T-helper 2 cell treated with Interferon-gamma antibody and Interleukin-4, amounts not matched to agents 100 ng/mL and 5 ng/mL, for 36 hours (primary cell): ENCODE measurements around the gene EQTN. TPM values are rescaled to one million over a fixed set of nuclear protein-coding genes. Genes with fewer than 3 reads are reported as not detected.
"Not testable (repeated sequence)": the region's sequence is repeated elsewhere in the genome, so short reads cannot be mapped to it uniquely, and the experiment has no call there.

Experiments used
- intact Hi-C: fragments of 100-400 bp; cut with micrococcal nuclease; formaldehyde crosslinking; loops from one replicate; pipeline ENCODE4 v1.15.1; 2023
- total RNA-seq: library from RNA; stranded (reverse); gene quantifications from 2 replicates; pipeline ENCODE4 v1.2.3, GENCODE V29; 2022

Gene EQTN
- total RNA-seq, 1 donor from 2014 or later: not detected

DNA sequence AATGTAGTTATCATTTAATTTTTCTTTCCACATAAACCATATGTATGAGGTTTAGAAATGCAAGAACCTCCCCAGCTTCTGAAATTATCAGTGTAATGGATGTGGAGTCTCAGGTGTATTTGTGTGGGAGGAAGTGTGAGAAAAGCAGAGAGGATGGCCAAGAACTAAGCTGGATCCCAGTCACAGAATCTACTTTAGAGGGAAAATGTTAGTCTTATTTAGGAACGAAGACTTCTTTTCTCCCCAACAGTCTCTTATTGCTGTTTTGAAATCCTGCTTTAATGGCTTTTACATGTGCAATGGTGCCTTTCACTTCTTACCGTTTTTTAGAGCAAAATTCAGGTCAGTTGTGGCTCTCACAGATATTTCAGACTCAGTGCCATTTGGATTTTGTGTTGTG lies 3.0 kb downstream of the EQTN start:
- intact Hi-C loops: no loop called here

GRCh38 chr9:27292659-27293405 lies 4.1 kb downstream of the EQTN start:
- intact Hi-C loops: no loop called here

DNA sequence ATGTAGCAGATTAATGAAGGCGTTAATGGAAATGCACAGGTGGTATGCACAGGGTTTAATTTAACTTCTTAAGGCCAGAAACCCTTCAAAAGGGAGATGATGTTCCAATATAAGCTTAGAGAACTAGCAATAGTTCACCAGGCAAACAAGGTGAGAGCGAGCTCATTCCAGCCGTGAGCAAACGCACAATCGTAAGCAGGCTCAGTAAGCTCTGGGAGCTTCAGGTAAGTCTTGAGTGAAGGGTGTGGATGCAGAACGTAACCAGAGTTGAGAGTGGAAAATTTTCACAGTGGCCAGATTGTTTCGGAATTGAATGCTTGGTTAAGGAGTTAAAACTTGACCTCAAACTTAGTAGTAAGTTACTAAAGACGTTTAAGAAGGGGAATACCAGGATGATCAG lies 5.7 kb downstream of the EQTN start:
- intact Hi-C loops: no loop called here

DNA sequence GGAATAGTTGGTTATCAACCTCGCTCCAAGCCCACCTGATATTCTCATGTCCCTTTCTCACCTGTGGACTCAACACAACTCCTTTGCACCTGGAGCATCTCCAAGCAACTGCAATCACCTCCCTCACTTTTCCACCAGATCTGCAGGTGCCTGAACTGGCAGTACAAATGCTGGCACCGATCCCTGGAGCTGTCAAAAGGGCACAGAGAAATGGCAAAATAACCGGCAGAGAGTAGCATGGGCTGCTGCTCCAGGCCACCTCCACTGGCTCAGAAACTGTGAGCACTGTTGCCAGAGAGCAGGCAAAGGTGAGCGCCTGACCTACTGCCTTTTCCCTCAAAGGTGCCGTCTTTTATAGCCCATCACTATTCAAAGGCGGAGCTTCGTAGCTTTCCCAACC lies 14.7 kb downstream of the EQTN start:
- intact Hi-C loops: no loop called here

GRCh38 chr9:27280860-27281259 lies 16.1 kb downstream of the EQTN start:
- intact Hi-C loops: no loop called here

DNA sequence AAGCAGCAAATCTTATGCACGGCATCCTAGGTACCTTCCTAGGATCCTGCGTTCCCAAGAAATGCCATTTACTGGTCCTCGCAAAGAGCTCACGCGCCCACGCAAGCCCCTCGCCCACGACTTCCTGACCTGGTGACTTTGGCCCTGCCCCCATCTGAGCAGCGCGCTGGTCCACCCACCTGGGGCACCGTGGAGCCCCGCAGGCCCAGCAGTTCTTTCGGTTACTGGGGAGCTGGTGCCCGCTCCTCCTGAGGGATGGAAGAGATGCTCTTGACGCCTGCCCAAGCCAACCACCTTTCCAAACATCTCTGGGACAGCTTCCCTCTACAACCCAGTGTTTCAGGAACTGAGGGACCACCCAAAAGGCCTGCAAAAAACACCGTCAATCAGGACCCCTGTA lies 16.7 kb downstream of the EQTN start:
- intact Hi-C loops: no loop called here

DNA sequence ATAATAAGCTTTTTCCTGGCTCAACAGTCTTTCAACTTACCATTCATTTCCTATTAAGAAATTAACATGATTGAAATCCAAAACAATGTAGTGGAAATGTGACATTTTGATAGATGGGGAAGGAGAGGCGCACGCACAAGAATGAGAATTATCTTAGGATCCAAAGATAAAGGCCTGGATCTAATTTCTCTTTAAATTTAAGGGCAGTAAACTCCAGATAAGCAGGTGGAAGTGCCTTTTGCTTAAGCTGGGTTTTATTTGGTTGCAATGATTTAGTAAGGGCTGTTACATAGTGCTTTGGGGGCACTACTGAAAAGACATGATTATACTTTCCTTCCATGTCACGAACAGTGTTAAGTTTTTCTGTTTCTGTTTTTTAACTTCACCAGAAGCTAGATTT lies 17.3 kb downstream of the EQTN start:
- intact Hi-C loops: loop anchor here (5.0 kb wide), 2 partner anchors 247 to 537 kb away; no protein-coding TSS in a partner anchor

GRCh38 chr9:27278374-27278773 lies 18.6 kb downstream of the EQTN start:
- intact Hi-C loops: loop anchor here (5.0 kb wide), 2 partner anchors 246 to 536 kb away; no protein-coding TSS in a partner anchor

GRCh38 chr9:27276193-27277030 lies 20.5 kb downstream of the EQTN start:
- intact Hi-C loops: loop anchor here (5.0 kb wide), 2 partner anchors 244 to 534 kb away; no protein-coding TSS in a partner anchor

- intact Hi-C loops: no loop called here
Observed at GRCh38 chr9:27273186-27273585, 23.8 kb downstream of the EQTN start.

DNA sequence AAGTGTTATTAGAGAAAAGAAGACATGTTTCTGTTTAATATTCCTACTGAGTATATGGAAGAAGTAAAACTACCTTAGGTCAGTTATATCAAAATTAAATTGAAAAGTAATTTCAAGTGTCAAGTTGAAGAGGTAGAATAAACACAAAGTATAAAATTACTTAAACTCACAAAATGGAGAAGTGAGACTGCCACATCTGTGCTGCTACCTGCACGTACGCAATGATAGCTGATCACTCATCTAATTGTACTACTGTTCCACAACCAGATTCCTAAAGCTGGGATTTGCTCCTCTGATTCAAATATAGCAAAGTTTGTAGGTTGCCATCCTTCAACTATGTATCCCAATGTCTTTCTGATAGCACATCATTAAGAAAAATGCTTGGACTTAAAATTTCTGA lies 24.8 kb downstream of the EQTN start:
- intact Hi-C loops: no loop called here

DNA sequence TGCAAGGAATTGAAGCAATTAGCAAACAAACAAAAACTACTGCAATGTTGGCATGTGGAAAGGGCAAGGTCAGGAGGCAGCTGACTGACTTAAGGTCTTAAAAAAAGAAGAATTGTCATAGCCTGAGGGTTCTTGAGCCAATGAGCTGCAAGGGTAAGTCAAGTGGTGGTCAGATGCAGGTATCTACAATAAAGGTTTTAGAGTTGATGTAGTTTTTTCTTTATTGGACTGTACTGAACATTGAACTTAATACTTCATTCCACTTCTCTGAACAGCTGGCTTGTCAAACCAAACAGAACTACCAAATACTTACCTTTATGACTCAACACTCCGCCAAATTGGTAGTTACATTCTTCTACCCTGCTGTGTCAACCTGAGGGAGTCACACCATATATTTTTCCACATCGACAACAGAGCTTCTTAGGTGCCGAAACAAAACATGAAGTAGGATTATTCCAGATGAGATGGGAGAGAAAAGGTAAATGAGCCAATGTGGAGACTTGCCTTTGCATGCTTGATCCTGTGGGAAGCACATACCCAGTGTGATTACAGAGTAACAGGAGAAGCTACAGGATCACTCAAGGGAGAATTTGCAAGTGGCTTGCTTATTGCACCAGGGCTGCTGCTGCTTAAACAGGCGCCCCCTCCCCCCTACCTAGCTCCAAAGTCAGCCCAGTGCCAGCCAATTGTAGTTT lies 35.3 kb downstream of the EQTN start:
- intact Hi-C loops: no loop called here

DNA sequence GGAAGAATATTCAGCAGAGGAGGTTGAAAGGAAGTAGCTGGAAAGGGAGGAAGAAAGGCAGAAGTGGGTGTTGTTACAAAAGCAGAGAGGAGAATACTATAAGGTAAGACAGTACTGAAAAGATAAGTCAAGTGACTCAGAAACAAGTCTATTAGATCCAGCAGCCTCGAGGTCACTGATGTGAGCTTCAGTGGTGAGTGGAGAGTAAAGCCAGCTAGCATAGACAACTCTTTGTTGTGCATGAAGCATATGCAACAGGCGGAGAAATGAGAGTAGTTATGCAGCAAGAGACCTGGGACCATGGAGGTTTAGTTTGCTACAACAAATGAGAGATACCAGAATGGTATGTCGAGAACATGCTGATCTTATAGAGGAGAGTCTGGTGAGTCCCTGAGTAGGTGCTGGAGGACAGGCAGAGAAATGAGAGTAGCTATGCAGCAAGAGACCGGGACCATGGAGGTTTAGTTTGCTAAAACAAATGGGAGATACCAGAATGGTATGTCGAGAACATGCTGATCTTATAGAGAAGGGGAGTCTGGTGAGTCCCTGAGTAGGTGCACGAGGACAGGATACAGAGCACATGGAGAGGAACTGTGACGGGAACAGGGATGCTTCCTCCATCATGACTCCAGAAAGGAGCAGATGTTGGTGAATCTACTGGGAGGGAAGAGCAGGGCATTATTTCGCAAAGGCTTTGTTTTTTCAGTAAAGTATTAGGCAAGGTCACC lies 36.0 kb downstream of the EQTN start:
- intact Hi-C loops: no loop called here

DNA sequence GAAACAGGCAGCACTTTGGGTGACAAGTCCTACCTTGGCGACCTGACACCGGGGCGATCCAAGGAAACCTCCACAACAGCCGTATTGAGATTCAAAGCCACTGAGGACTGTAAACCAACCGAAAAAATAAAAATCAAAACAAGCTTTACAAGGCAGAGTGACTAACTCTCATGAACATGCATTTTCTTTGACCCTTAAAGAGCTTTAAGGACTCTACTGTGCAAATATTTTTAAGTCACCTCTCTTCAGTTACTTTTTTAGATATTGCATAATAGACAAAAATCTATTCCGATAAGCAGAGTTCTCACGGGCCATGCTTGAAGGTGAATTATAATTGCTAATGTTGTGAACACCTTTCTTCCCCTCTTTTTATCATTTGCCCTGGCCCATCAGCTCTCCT lies 38.3 kb downstream of the EQTN start:
- intact Hi-C loops: no loop called here

DNA sequence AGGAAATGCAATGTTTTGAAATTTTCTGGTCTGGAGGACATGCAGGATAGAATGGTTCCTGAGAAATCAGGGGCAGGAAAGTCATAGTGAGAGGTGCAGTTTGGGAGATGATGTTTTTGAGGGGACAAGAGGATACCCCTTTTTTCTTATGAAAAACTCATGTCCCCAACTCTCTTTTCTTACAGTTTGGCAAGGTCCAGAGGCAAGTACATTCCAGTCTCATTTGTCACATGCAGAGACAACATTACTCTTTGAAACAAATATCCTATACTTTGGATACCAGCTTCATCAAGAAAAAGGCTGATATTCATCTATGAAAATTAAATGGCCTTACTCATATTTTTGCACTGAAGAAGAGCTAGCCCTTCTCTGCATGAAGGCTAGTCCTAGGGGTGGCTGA lies 48.2 kb downstream of the EQTN start:
- intact Hi-C loops: no loop called here

GRCh38 chr9:27247756-27248155 lies 49.2 kb downstream of the EQTN start:
- intact Hi-C loops: no loop called here

DNA sequence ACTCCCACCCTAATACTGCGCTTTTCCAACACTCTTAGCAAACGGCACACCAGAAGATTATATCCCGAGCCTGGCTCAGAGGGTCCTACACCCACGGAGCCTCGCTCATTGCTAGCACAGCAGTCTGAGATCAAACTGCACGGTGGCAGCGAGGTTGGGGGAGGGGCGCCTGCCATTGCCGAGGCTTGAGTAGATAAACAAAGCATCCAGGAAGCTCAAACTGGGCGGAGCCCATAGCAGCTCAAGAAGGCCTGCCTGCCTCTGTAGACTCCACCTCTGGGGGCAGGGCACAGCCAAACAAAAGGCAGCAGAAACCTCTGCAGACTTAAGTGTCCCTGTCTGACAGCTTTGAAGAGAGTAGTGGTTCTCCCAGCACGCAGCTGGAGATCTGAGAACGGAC lies 57.3 kb downstream of the EQTN start:
- intact Hi-C loops: not testable (repeated sequence)
